ENCODE measurements around the gene NANS. TPM values are rescaled to one million over a fixed set of nuclear protein-coding genes. Genes with fewer than 3 reads are reported as not detected.
A peak's percentile ranks its signal among the peaks of the same experiment; 100 is the strongest.

The NANS gene
- polyA plus RNA-seq, 3 donors, result 41.3 to 109 (median 95.9) TPM

- Histone ChIP-seq H3K9me3 (replicated peaks in 1 of 2; ENCODE audit: control insufficient read depth in 1 of 2, insufficient read depth in 1 of 2, low read length in 2 of 2) (peaks cover 0 to 2% of the 10 kb centered on the region in 2 donors), H3K4me3 (replicated peaks in 1 of 3; ENCODE audit: low read depth in 2 of 3, low read length in 3 of 3) (no peak overlapping the region), H3K4me1 (ENCODE audit: control insufficient read depth in 1 of 2, insufficient read depth in 2 of 2, low read length in 2 of 2) (peaks cover 10 to 12% of the 10 kb centered on the region in 2 donors), H3K27me3 (ENCODE audit: control insufficient read depth in 2 of 2, insufficient read depth in 2 of 2, low read length in 2 of 2) (no peaks in the 10 kb centered on the region), H3K4me2 (replicated peaks; ENCODE audit: extremely low read depth, low read length, poor library complexity, severe bottlenecking) (no peak overlapping the region), H3K36me3 (replicated peaks in 1 of 2; ENCODE audit: control insufficient read depth in 1 of 2, insufficient read depth in 2 of 2, low read length in 2 of 2) (no peaks in the 10 kb centered on the region), H2AFZ (ENCODE audit: insufficient read depth, low read depth, low read length, poor library complexity, severe bottlenecking) (no peak overlapping the region), H3K79me2 (ENCODE audit: insufficient read depth, low read length) (no peaks in the 10 kb centered on the region), H3K9ac (ENCODE audit: insufficient read depth, low read length, poor library complexity, severe bottlenecking) (no peak overlapping the region), H4K20me1 (ENCODE audit: insufficient read depth, low read length) (no peaks in the 10 kb centered on the region), H3K27ac (ENCODE audit: low read depth in 1 of 2, low read length in 2 of 2) (no peak overlapping the region)
- DNase-seq, result no peak
- WGBS (ENCODE audit: insufficient coverage), result 89% methylated on average over 6 of the region's 8 CpGs
- peaks cover 19% of the 10 kb centered on the region for H3K4me1 Mint-ChIP-seq
- H3K27me3 Mint-ChIP-seq (ENCODE audit: low read depth in 3 of 3), result peaks cover 2 to 7% (median 5%) of the 10 kb centered on the region in 3 donors
- TF ChIP-seq CTCF (IDR thresholded peaks at IDR 0.05), result no peak
- peak overlapping the region in 1 of 7 donors; percentile 27 for H3K27ac Mint-ChIP-seq
- peaks cover 0 to 4% (median under 1%) of the 10 kb centered on the region in 7 donors for H3K9me3 Mint-ChIP-seq
- intact Hi-C loops (cut with micrococcal nuclease), result loop anchor here (10.0 kb wide), 2 partner anchors 144 to 324 kb away; no protein-coding TSS in a partner anchor
- no peaks in the 10 kb centered on the region for H3K36me3 Mint-ChIP-seq
- H3K4me3 Mint-ChIP-seq, result no peak overlapping the region
Measured at GRCh38 chr9:98038958-98039357, 17.6 kb upstream of the NANS start.

GRCh38 chr9:98039607-98040017 lies 16.9 kb upstream of the NANS start:
- 98% methylated on average over 8 of the region's 10 CpGs for WGBS (ENCODE audit: insufficient coverage)
- Histone ChIP-seq H3K4me2 (replicated peaks; ENCODE audit: extremely low read depth, low read length, poor library complexity, severe bottlenecking) (no peak overlapping the region), H3K27ac (ENCODE audit: low read depth in 1 of 2, low read length in 2 of 2) (no peak overlapping the region), H2AFZ (ENCODE audit: insufficient read depth, low read depth, low read length, poor library complexity, severe bottlenecking) (no peak overlapping the region), H3K4me1 (ENCODE audit: control insufficient read depth in 1 of 2, insufficient read depth in 2 of 2, low read length in 2 of 2) (peaks cover 12 to 13% of the 10 kb centered on the region in 2 donors), H3K27me3 (ENCODE audit: control insufficient read depth in 2 of 2, insufficient read depth in 2 of 2, low read length in 2 of 2) (no peaks in the 10 kb centered on the region), H4K20me1 (ENCODE audit: insufficient read depth, low read length) (no peaks in the 10 kb centered on the region), H3K9ac (ENCODE audit: insufficient read depth, low read length, poor library complexity, severe bottlenecking) (no peak overlapping the region), H3K4me3 (replicated peaks in 1 of 3; ENCODE audit: low read depth in 2 of 3, low read length in 3 of 3) (no peak overlapping the region), H3K9me3 (replicated peaks in 1 of 2; ENCODE audit: control insufficient read depth in 1 of 2, insufficient read depth in 1 of 2, low read length in 2 of 2) (peaks cover 0 to 6% of the 10 kb centered on the region in 2 donors), H3K36me3 (replicated peaks in 1 of 2; ENCODE audit: control insufficient read depth in 1 of 2, insufficient read depth in 2 of 2, low read length in 2 of 2) (no peaks in the 10 kb centered on the region), H3K79me2 (ENCODE audit: insufficient read depth, low read length) (no peaks in the 10 kb centered on the region)
- Mint-ChIP-seq H3K4me1 (peaks cover 18% of the 10 kb centered on the region), H3K27me3 (ENCODE audit: low read depth in 3 of 3) (peaks cover 2 to 6% (median 5%) of the 10 kb centered on the region in 3 donors), H3K4me3 (no peak overlapping the region), H3K27ac (peak overlapping the region in 1 of 7 donors; percentile 7), H3K9me3 (peaks cover 0 to 5% (median 2%) of the 10 kb centered on the region in 7 donors), H3K36me3 (no peaks in the 10 kb centered on the region)
- no peak for DNase-seq
- no peak for TF ChIP-seq CTCF (IDR thresholded peaks at IDR 0.05)
- intact Hi-C loops (cut with micrococcal nuclease), result loop anchor here (10.0 kb wide), 2 partner anchors 145 to 325 kb away; no protein-coding TSS in a partner anchor

All from CD14-positive monocyte (primary cell).